PFSK-1 (cell line): ENCODE results near the gene MTMR12.

ENCODE experiments used
- POLR2AphosphoS5 ChIP-seq: IDR thresholded peaks from 2 replicates; pipeline ENCODE4 v1.6.1; 2012; ENCODE audit warnings: low read depth, mild to moderate bottlenecking, control low read depth, low read length, moderate library complexity
- SIN3A ChIP-seq: IDR thresholded peaks from 2 replicates; pipeline ENCODE4 v1.6.1; 2012; ENCODE audit warnings: mild to moderate bottlenecking, low read length, moderate library complexity, borderline replicate concordance; ENCODE audit not compliant: insufficient read depth
- TAF1 ChIP-seq: IDR thresholded peaks from 2 replicates; pipeline ENCODE4 v1.6.1; 2012; ENCODE audit warnings: low read length, control low read depth, borderline replicate concordance; ENCODE audit not compliant: insufficient read depth
- TF ChIP-seq, protein P1 (sequence below), 2 experiments: IDR thresholded peaks; 2 replicates each; pipeline versions ENCODE4 v1.6.1 to v1.8.0; 2011 to 2012; ENCODE audit warnings: low read depth in 2 of 2, low read length in 2 of 2, control low read depth in 1 of 2, inconsistent platforms in 1 of 2, mild to moderate bottlenecking in 1 of 2, moderate library complexity in 1 of 2; ENCODE audit not compliant: insufficient read depth in 1 of 2

DNA sequence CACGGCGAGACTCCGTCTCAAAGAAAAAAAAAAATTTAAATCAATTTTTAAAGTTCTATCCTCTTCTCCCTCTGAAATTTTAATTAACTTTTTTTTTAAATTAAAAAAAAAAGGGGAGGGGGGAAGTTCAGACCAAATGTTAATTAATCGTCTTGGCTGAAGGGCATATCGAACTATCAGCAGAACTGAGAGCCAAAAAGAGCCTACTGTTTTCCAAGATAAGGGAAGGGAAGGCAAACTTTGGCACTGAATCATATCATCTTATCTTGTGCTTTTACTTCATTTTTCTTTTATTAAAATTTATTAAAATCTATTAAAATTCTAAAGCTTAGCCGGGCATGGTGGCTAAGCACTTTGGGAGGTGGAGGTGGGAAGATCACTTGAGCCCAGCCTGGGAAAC lies 45.9 kb upstream of the MTMR12 start:
- TF ChIP-seq, protein P1, sequence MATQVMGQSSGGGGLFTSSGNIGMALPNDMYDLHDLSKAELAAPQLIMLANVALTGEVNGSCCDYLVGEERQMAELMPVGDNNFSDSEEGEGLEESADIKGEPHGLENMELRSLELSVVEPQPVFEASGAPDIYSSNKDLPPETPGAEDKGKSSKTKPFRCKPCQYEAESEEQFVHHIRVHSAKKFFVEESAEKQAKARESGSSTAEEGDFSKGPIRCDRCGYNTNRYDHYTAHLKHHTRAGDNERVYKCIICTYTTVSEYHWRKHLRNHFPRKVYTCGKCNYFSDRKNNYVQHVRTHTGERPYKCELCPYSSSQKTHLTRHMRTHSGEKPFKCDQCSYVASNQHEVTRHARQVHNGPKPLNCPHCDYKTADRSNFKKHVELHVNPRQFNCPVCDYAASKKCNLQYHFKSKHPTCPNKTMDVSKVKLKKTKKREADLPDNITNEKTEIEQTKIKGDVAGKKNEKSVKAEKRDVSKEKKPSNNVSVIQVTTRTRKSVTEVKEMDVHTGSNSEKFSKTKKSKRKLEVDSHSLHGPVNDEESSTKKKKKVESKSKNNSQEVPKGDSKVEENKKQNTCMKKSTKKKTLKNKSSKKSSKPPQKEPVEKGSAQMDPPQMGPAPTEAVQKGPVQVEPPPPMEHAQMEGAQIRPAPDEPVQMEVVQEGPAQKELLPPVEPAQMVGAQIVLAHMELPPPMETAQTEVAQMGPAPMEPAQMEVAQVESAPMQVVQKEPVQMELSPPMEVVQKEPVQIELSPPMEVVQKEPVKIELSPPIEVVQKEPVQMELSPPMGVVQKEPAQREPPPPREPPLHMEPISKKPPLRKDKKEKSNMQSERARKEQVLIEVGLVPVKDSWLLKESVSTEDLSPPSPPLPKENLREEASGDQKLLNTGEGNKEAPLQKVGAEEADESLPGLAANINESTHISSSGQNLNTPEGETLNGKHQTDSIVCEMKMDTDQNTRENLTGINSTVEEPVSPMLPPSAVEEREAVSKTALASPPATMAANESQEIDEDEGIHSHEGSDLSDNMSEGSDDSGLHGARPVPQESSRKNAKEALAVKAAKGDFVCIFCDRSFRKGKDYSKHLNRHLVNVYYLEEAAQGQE (IDR thresholded peaks at IDR 0.05; ENCODE audit: insufficient read depth in 1 of 2, low read depth in 2 of 2, low read length in 2 of 2) = no peak
- TF ChIP-seq TAF1 (no peak), POLR2AphosphoS5 (no peak), SIN3A (no peak)
